Erythroblast (primary cell): ENCODE data around the gene PTPRM.

ENCODE experiments used
- DNase-seq, 2 experiments: peaks; one replicate each; lab custom pipeline; 2025; lab: John Stamatoyannopoulos, UW
- GATA1 ChIP-seq: IDR thresholded peaks from 2 replicates; pipeline ENCODE4 v1.6.1; 2011; ENCODE audit warnings: low read depth, mild to moderate bottlenecking, control low read depth, low read length, moderate library complexity
- POLR2A ChIP-seq: IDR thresholded peaks from 2 replicates; pipeline ENCODE4 v1.6.1; 2011; ENCODE audit warnings: mild to moderate bottlenecking, low read length

Gene PTPRM

GRCh38 chr18:7848054-7848412, 280.9 kb downstream of the PTPRM start:
- TF ChIP-seq POLR2A (no peak), GATA1 (no peak)

DNA sequence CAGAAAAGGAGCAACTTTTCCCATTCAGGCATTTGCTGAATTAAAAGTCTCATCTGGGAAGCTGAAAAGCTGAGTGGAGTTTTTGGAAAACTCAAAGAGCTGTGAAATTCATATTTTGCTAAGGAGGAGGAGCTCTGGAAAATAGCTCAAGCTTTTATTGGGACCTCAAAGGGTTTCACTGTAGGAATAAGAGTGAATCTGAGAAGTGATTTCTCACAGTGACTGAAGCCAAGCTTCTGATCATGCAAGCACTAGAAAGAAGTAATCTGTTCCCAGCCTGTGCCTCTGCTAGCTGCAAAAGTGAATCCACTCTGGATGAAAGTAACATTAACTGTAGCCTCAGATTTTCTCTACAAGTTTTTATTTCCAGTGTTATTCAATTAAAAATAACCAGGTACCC, 283.3 kb downstream of the PTPRM start:
- no peak for DNase-seq
- TF ChIP-seq GATA1 (no peak), POLR2A (no peak)

More at GRCh38 chr18:7848054-7848412, 280.9 kb downstream of the PTPRM start:
- DNase-seq = no peak

- no peak for TF ChIP-seq POLR2A
- TF ChIP-seq GATA1 = no peak
- DNase-seq = no peak
Measured at GRCh38 chr18:7855028-7855427, 287.9 kb downstream of the PTPRM start.

GRCh38 chr18:7855671-7856070, 288.6 kb downstream of the PTPRM start:
- DNase-seq = no peak
- no peak for TF ChIP-seq GATA1
- TF ChIP-seq POLR2A = no peak

- no peak for TF ChIP-seq GATA1
- TF ChIP-seq POLR2A = no peak
Measured at GRCh38 chr18:7856116-7856515, 289.0 kb downstream of the PTPRM start.

GRCh38 chr18:7856733-7857132, 289.6 kb downstream of the PTPRM start:
- no peak for DNase-seq
- TF ChIP-seq POLR2A = no peak
- TF ChIP-seq GATA1 = no peak

More at GRCh38 chr18:7856116-7856515, 289.0 kb downstream of the PTPRM start:
- DNase-seq = no peak

GRCh38 chr18:7857562-7857961, 290.4 kb downstream of the PTPRM start:
- TF ChIP-seq POLR2A = no peak
- no peak for DNase-seq

DNA sequence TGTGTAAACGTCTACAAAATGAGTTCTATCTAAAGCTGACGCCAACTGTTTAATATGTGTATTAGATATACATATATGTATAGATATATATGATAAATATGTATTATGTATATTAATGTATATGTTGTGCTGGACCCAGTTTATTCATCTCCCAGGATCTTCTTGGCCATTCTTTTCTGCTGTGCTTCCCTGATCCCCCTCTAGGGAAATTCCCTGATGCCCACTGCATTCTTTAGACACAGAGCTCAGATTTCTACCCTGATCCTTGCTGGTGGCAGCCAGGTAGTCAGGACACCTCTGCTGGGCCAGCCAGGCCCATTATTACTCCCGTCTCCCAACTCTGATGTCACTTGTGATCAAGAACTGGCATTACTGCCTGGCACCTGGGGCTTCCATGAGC, 292.0 kb downstream of the PTPRM start:
- no peak for DNase-seq

DNA sequence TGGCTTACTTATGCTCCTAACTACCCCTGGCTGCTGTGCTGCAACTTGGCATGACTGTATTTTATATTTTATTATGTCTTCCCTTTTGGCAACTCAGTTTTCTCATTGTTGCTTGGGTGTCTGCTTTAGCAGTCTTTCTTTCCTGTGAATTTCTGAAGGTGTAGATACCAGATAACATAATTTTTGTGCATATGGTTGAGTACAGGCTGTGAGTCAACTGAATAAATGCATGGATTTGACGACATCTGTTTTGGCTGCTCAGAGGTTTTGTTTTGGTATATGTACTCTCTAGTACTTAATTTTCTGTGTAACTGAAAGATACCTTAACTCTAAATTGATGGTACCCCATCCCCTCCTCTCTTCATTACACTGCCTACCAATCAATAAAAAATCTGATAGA, 303.1 kb downstream of the PTPRM start:
- no peak for TF ChIP-seq POLR2A
- TF ChIP-seq GATA1 = no peak
- DNase-seq = no peak

More for the DNA sequence above, 292.0 kb downstream of the PTPRM start:
- TF ChIP-seq GATA1 = no peak
- TF ChIP-seq POLR2A = no peak

DNA sequence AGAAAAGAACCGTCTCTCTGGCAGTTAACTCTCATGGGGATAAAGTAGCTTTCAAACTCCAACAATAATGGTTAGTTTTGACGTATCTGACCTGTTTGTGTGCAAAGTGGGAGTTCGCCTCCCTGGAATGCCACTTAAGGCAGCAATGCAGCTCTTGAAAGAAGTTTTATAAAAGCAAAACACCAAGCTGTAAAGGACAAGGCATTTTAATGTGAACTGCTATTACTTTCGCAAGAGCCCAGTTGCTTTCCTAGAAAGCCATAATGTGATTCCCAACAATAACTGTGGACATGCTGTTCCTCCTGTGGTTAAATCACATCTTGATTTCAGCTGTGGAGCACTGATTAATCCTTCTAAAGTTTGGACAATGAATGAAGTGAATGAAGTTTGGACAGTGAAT, 303.7 kb downstream of the PTPRM start:
- TF ChIP-seq POLR2A (no peak), GATA1 (no peak)

DNA sequence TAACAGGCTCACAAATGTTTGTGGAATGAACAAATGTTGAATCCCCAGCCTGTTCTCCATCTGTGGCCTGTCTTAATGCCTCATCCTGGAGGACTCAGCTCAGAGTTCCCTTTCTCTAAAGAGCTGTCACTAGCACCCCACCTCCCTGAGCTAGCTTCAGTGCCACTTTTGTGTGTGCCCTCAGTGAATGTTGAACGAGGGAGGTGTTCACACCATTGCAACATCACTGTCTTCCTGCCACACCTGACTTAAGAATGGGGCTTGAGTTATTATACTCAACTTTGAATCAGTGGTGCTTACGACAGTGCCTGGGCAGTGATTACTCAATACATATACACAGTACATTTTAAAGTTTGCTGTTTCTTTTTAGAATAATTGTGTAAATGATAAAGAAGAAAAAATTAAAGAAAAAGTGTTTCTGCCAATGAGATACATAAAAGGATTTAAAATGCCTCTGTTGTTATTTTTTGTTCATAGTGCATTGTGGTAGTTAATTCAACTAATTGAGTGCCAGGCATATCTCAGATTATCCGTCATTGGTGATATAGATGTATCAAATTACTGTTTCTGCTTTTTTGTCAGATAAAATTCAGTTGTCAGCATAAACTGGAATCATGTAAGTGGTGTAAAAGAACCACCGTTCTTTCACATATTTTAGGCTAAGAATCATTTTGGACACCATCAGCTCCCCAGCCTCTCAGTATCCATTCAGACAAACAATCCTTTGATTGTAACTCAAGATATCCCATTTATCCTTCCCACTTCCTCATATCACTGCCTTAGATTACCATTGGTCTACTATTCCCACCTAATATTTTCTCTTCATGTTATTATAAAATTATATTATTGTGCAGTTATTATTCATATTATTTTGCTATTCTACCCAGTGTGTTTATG, 304.7 kb downstream of the PTPRM start:
- no peak for TF ChIP-seq GATA1
- no peak for TF ChIP-seq POLR2A
- no peak for DNase-seq

More for the DNA sequence above, 303.7 kb downstream of the PTPRM start:
- DNase-seq = no peak

GRCh38 chr18:7872569-7872968, 305.5 kb downstream of the PTPRM start:
- TF ChIP-seq POLR2A (no peak), GATA1 (no peak)
- DNase-seq = peak in 1 of 2 experiments; percentile 9

GRCh38 chr18:7873316-7873715, 306.2 kb downstream of the PTPRM start:
- TF ChIP-seq GATA1 (no peak), POLR2A (no peak)

DNA sequence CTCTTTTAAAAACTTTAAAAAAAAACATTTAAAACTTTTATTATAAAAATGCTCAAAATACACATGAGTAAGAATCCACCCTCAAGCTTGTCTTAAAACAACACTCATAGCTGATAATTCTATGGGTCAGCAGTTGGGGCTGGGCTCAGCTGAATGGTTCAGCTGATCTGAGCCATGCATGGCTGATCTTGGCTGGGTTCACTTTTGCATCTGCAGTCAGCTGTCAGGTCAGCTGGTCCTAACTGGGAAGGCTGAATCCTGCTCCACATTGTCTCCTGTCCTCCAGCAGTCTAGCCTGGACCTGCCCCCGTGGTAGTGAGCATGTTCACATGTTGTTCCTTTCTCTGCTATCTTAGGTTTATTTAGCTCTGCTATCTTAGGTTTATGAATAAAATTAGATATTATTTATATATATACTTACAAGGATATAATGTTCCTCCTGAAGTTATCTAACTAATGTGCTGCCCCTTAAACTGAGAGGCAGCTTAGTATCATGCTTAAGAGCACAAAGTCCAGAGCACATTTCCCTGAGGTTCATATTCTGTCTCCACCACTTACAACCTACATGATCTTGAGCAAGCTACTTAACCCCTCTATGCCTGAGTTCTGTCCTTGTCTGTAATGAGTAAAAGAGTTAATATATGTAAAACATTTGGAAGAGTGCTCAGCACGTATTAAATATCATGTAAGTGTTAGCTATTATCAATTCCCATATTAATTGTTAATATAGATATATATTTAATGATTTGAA, 309.4 kb downstream of the PTPRM start:
- no peak for DNase-seq
- no peak for TF ChIP-seq POLR2A
- no peak for TF ChIP-seq GATA1

More at GRCh38 chr18:7873316-7873715, 306.2 kb downstream of the PTPRM start:
- no peak for DNase-seq
